Liver (tissue), 9 donors: ENCODE data around the gene TANGO2. TPM values are rescaled to one million over a fixed set of nuclear protein-coding genes. Genes with fewer than 3 reads are reported as not detected.

Experiments used
- DNase-seq: peaks from one replicate; pipeline ENCODE4 v3.0.0-alpha.2; 2017; ENCODE audit warnings: low spot score
- H3K27ac ChIP-seq, 2 donors: one replicate each; pipeline ENCODE4 v1.7.0; 2013; ENCODE audit warnings: inconsistent platforms in 2 of 2, low read length in 2 of 2, control low read depth in 1 of 2, low read depth in 1 of 2, mild to moderate bottlenecking in 1 of 2
- H3K27me3 ChIP-seq, 4 donors: one replicate each; pipeline versions ENCODE4 v1.6.1 to v1.7.0; 2013; ENCODE audit warnings: low read length in 3 of 4, inconsistent platforms in 1 of 4, mild to moderate bottlenecking in 1 of 4, moderate library complexity in 1 of 4; ENCODE audit not compliant: control insufficient read depth in 4 of 4, insufficient read depth in 4 of 4
- H3K36me3 ChIP-seq, 4 donors: one replicate each; pipeline versions ENCODE4 v1.6.1 to v1.7.0; 2013; ENCODE audit warnings: low read length in 3 of 4, mild to moderate bottlenecking in 3 of 4, low read depth in 1 of 4, moderate library complexity in 1 of 4; ENCODE audit not compliant: control insufficient read depth in 4 of 4, insufficient read depth in 3 of 4
- H3K4me1 ChIP-seq, 4 donors: one replicate each; pipeline versions ENCODE4 v1.6.1 to v1.7.0; 2013; ENCODE audit warnings: low read length in 3 of 4, mild to moderate bottlenecking in 3 of 4, moderate library complexity in 1 of 4; ENCODE audit not compliant: control insufficient read depth in 4 of 4, insufficient read depth in 4 of 4
- H3K4me3 ChIP-seq, 3 donors: one replicate each; pipeline versions ENCODE4 v1.6.1 to v1.7.0; 2013; ENCODE audit warnings: low read length in 3 of 3, control low read depth in 1 of 3, low read depth in 1 of 3, mild to moderate bottlenecking in 1 of 3
- H3K9ac ChIP-seq, 2 donors: one replicate each; pipeline ENCODE4 v1.7.0; 2013; ENCODE audit warnings: low read length in 2 of 2, mild to moderate bottlenecking in 2 of 2, moderate library complexity in 2 of 2, control low read depth in 1 of 2, low read depth in 1 of 2
- H3K9me3 ChIP-seq, 4 donors: one replicate each; pipeline versions ENCODE4 v1.6.1 to v1.7.0; 2013; ENCODE audit warnings: low read length in 3 of 4; ENCODE audit not compliant: control insufficient read depth in 4 of 4
- EGR1 ChIP-seq, 2 donors: IDR thresholded peaks; 2 replicates each; pipeline ENCODE4 v1.6.1; 2016 to 2018; ENCODE audit warnings: antibody characterized with exemption in 2 of 2, low read depth in 2 of 2
- FOXA1 ChIP-seq: IDR thresholded peaks from 2 replicates; pipeline ENCODE4 v1.6.1; 2016; ENCODE audit warnings: antibody characterized with exemption
- FOXA2 ChIP-seq: IDR thresholded peaks from 2 replicates; pipeline ENCODE4 v1.6.1; 2016; ENCODE audit warnings: antibody characterized with exemption
- GABPA ChIP-seq, 2 donors: IDR thresholded peaks in 1 of 2; conservative IDR thresholded peaks in 1 of 2; 2 replicates each; pipeline ENCODE4 v1.6.1; 2016; ENCODE audit warnings: antibody characterized with exemption in 2 of 2, mild to moderate bottlenecking in 1 of 2, moderate library complexity in 1 of 2
- HNF4A ChIP-seq, 2 donors: conservative IDR thresholded peaks; 2 replicates each; pipeline ENCODE4 v1.6.1; 2016; ENCODE audit warnings: antibody characterized with exemption in 2 of 2, mild to moderate bottlenecking in 2 of 2
- HNF4G ChIP-seq: IDR thresholded peaks from 2 replicates; pipeline ENCODE4 v1.6.1; 2016; ENCODE audit warnings: antibody characterized with exemption
- JUND ChIP-seq, 2 donors: IDR thresholded peaks; 2 replicates each; pipeline ENCODE4 v1.6.1; 2016; ENCODE audit warnings: antibody characterized with exemption in 2 of 2
- MAX ChIP-seq: IDR thresholded peaks from 2 replicates; pipeline ENCODE4 v1.6.1; 2016; ENCODE audit warnings: antibody characterized with exemption
- NR2F2 ChIP-seq: IDR thresholded peaks from 2 replicates; pipeline ENCODE4 v1.6.1; 2016; ENCODE audit warnings: antibody characterized with exemption
- RAD21 ChIP-seq, 2 donors: IDR thresholded peaks; 2 replicates each; pipeline ENCODE4 v1.6.1; 2016; ENCODE audit warnings: antibody characterized with exemption in 2 of 2, mild to moderate bottlenecking in 2 of 2
- RXRA ChIP-seq, 2 donors: IDR thresholded peaks; 2 replicates each; pipeline ENCODE4 v1.6.1; 2017 to 2018; ENCODE audit warnings: antibody characterized with exemption in 2 of 2, mild to moderate bottlenecking in 1 of 2
- SP1 ChIP-seq: IDR thresholded peaks from 2 replicates; pipeline ENCODE4 v1.6.1; 2018; ENCODE audit warnings: antibody characterized with exemption, mild to moderate bottlenecking
- TAF1 ChIP-seq: conservative IDR thresholded peaks from 2 replicates; pipeline ENCODE4 v1.6.1; 2016; ENCODE audit warnings: antibody characterized with exemption, mild to moderate bottlenecking
- YY1 ChIP-seq: IDR thresholded peaks from 2 replicates; pipeline ENCODE4 v1.6.1; 2016; ENCODE audit warnings: antibody characterized with exemption, mild to moderate bottlenecking
- WGBS: extraction: QIAGEN DNeasy Blood & Tissue Kit; methylation state at CpG from one replicate; pipeline ENCODE4 v1.1.7; 2013; 5-methylcytosine and 5-hydroxymethylcytosine counted together
- polyA plus RNA-seq, 2 donors: library from polyadenylated mRNA; stranded (reverse) in 1 of 2; unstranded in 1 of 2; fragments of 200-250 nt in 1 of 2; fragments of >200 nt in 1 of 2; fragmentation: Nextera tagmentation in 1 of 2; extraction: Ambion mirVana in 1 of 2; gene quantifications; one replicate each; pipeline versions ENCODE4 v1.2.1 to v1.2.3, GENCODE V29; 2013 to 2015
- total RNA-seq, 2 donors: library from RNA; depleted of rRNA; stranded (reverse); fragments of >200 nt; gene quantifications; one replicate each; pipeline ENCODE4 v1.2.3, GENCODE V29; 2014
- TF ChIP-seq, protein P1 (sequence below): IDR thresholded peaks from 2 replicates; pipeline ENCODE4 v1.6.1; 2016; ENCODE audit warnings: antibody characterized with exemption
- TF ChIP-seq, protein P2 (sequence below): IDR thresholded peaks from 2 replicates; pipeline ENCODE4 v1.6.1; 2016; ENCODE audit warnings: antibody characterized with exemption
- TF ChIP-seq, protein P3 (sequence below): IDR thresholded peaks from 2 replicates; pipeline ENCODE4 v1.6.1; 2016; ENCODE audit warnings: antibody characterized with exemption, mild to moderate bottlenecking
- TF ChIP-seq, protein P4 (sequence below): fragments of 150-350 bp; IDR thresholded peaks from 2 replicates; pipeline ENCODE4 v1.5.1; 2017; ENCODE audit warnings: improper control_type of control experiment, low read depth, low read length; ENCODE audit not compliant: missing input control
- donor health status: healthy.
- donor health status: healthy.
- donor health status: healthy.
- donor health status: healthy.
- donor health status: healthy.

TANGO2 gene
- total and polyA plus RNA-seq, 4 donors = 10.8 to 153 (median 16.1) TPM

DNA sequence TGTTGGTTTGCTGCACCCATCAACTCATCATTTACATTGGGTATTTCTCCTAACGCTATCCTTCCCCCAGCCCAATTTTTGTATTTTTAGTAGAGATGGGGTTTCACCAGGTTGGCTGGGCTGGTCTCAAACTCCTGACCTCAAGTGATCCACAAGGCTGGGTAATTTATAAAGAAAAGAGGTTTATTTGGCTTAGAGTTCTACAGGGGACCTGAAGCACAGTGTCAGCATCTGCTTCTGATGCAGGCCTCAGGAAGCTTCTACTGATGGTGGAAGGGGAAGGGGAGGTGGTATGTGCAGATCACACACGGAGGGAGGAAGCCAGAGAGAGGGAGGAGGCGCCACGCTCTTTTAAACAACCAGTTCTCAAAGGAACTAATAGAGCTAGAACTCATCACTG is 25.8 kb downstream of the TANGO2 start:
- H3K27me3 ChIP-seq = no peaks in the 10 kb centered on the region
- no peak overlapping the region for H3K27ac ChIP-seq
- WGBS = 96% methylated on average over 4 of the region's 4 CpGs
- no peaks in the 10 kb centered on the region for H3K9me3 ChIP-seq
- no peak overlapping the region for H3K4me3 ChIP-seq
- peaks cover 6 to 27% (median 15%) of the 10 kb centered on the region in 4 donors for H3K36me3 ChIP-seq
- H3K4me1 ChIP-seq = peaks cover 0 to 4% (median 2%) of the 10 kb centered on the region in 4 donors
- DNase-seq = no peak
- no peak for TF ChIP-seq NR2F2
- TF ChIP-seq RXRA (IDR thresholded peaks at IDR 0.05) = no peak
- TF ChIP-seq HNF4A (conservative IDR thresholded peaks at IDR 0.05) = no peak
- no peak for TF ChIP-seq YY1
- TF ChIP-seq RAD21 (IDR thresholded peaks at IDR 0.05) = no peak
- TF ChIP-seq, protein P1, sequence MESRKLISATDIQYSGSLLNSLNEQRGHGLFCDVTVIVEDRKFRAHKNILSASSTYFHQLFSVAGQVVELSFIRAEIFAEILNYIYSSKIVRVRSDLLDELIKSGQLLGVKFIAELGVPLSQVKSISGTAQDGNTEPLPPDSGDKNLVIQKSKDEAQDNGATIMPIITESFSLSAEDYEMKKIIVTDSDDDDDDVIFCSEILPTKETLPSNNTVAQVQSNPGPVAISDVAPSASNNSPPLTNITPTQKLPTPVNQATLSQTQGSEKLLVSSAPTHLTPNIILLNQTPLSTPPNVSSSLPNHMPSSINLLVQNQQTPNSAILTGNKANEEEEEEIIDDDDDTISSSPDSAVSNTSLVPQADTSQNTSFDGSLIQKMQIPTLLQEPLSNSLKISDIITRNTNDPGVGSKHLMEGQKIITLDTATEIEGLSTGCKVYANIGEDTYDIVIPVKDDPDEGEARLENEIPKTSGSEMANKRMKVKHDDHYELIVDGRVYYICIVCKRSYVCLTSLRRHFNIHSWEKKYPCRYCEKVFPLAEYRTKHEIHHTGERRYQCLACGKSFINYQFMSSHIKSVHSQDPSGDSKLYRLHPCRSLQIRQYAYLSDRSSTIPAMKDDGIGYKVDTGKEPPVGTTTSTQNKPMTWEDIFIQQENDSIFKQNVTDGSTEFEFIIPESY = no peak
- TF ChIP-seq, protein P2, sequence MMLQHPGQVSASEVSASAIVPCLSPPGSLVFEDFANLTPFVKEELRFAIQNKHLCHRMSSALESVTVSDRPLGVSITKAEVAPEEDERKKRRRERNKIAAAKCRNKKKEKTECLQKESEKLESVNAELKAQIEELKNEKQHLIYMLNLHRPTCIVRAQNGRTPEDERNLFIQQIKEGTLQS = no peak
- TF ChIP-seq MAX = no peak
- TF ChIP-seq, protein P3, sequence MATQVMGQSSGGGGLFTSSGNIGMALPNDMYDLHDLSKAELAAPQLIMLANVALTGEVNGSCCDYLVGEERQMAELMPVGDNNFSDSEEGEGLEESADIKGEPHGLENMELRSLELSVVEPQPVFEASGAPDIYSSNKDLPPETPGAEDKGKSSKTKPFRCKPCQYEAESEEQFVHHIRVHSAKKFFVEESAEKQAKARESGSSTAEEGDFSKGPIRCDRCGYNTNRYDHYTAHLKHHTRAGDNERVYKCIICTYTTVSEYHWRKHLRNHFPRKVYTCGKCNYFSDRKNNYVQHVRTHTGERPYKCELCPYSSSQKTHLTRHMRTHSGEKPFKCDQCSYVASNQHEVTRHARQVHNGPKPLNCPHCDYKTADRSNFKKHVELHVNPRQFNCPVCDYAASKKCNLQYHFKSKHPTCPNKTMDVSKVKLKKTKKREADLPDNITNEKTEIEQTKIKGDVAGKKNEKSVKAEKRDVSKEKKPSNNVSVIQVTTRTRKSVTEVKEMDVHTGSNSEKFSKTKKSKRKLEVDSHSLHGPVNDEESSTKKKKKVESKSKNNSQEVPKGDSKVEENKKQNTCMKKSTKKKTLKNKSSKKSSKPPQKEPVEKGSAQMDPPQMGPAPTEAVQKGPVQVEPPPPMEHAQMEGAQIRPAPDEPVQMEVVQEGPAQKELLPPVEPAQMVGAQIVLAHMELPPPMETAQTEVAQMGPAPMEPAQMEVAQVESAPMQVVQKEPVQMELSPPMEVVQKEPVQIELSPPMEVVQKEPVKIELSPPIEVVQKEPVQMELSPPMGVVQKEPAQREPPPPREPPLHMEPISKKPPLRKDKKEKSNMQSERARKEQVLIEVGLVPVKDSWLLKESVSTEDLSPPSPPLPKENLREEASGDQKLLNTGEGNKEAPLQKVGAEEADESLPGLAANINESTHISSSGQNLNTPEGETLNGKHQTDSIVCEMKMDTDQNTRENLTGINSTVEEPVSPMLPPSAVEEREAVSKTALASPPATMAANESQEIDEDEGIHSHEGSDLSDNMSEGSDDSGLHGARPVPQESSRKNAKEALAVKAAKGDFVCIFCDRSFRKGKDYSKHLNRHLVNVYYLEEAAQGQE = no peak
- TF ChIP-seq GABPA (IDR thresholded peaks at IDR 0.05 in 1 of 2, conservative IDR thresholded peaks at IDR 0.05 in 1 of 2) = no peak
- no peak for TF ChIP-seq SP1
- TF ChIP-seq HNF4G = no peak
- TF ChIP-seq, protein P4, sequence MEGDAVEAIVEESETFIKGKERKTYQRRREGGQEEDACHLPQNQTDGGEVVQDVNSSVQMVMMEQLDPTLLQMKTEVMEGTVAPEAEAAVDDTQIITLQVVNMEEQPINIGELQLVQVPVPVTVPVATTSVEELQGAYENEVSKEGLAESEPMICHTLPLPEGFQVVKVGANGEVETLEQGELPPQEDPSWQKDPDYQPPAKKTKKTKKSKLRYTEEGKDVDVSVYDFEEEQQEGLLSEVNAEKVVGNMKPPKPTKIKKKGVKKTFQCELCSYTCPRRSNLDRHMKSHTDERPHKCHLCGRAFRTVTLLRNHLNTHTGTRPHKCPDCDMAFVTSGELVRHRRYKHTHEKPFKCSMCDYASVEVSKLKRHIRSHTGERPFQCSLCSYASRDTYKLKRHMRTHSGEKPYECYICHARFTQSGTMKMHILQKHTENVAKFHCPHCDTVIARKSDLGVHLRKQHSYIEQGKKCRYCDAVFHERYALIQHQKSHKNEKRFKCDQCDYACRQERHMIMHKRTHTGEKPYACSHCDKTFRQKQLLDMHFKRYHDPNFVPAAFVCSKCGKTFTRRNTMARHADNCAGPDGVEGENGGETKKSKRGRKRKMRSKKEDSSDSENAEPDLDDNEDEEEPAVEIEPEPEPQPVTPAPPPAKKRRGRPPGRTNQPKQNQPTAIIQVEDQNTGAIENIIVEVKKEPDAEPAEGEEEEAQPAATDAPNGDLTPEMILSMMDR = no peak
- TF ChIP-seq TAF1 = no peak
- TF ChIP-seq EGR1 (IDR thresholded peaks at IDR 0.05; ENCODE audit: low read depth in 2 of 2) = no peak
- TF ChIP-seq FOXA1 = no peak
- no peak for TF ChIP-seq FOXA2
- no peak overlapping the region for H3K9ac ChIP-seq

DNA sequence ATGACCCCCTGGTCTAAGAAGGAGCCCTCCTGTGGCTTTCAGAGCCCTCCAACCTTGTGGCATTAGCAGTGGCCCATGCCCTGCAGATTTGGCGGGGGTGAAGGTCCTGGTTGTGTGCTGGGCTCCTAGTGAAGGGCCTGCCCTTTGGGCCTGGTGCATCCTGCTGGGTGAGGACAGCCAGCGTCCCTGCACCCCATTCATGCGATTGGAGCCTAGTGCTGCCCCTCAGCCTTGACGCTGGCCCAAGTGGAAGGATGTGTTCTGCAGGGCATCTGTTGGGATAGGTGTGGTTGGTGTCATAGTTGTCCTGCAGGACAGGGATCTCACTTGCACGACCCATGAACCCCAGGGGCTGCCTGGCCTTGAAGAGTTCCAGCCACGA is 31.0 kb downstream of the TANGO2 start:
- H3K36me3 ChIP-seq = peaks cover 13 to 44% (median 18%) of the 10 kb centered on the region in 4 donors
- no peak for DNase-seq
- no peak overlapping the region for H3K4me3 ChIP-seq
- H3K9me3 ChIP-seq = no peaks in the 10 kb centered on the region
- H3K4me1 ChIP-seq = no peaks in the 10 kb centered on the region
- no peak overlapping the region for H3K27ac ChIP-seq
- no peaks in the 10 kb centered on the region for H3K27me3 ChIP-seq
- 97% methylated on average over 6 of the region's 6 CpGs for WGBS
- no peak overlapping the region for H3K9ac ChIP-seq
- TF ChIP-seq GABPA (IDR thresholded peaks at IDR 0.05 in 1 of 2, conservative IDR thresholded peaks at IDR 0.05 in 1 of 2) (no peak), EGR1 (IDR thresholded peaks at IDR 0.05; ENCODE audit: low read depth in 2 of 2) (no peak), TAF1 (no peak), HNF4A (conservative IDR thresholded peaks at IDR 0.05) (no peak), MAX (no peak), YY1 (no peak), HNF4G (no peak), NR2F2 (no peak), JUND (IDR thresholded peaks at IDR 0.05) (no peak), FOXA1 (no peak), SP1 (no peak), FOXA2 (no peak)
- TF ChIP-seq, protein P4 = no peak
- TF ChIP-seq, protein P2 = no peak
